H1 (cell line): ENCODE measurements around the gene RUVBL2. TPM values are rescaled to one million over a fixed set of nuclear protein-coding genes. Genes with fewer than 3 reads are reported as not detected.

Experiments
- CTCF ChIA-PET: fragments of 300-600 bp; sonication (Branson Sonifier 250); formaldehyde crosslinking; loops from one replicate; lab custom pipeline; 2021; ENCODE audit not compliant: partially characterized antibody; lab: Charles Lee
- POLR2A ChIA-PET: fragments of 300-600 bp; sonication (Branson Sonifier 250); formaldehyde crosslinking; loops from one replicate; lab custom pipeline; 2021; ENCODE audit warnings: inconsistent platforms; ENCODE audit not compliant: partially characterized antibody; lab: Charles Lee
- DNase-seq, 2 experiments: peaks; one replicate each; pipeline versions ENCODE4 v3.0.0 to v3.0.0-alpha.2; 2010 to 2022; ENCODE audit warnings: low spot score in 2 of 2, low read depth in 1 of 2, mixed read lengths in 1 of 2
- FAIRE-seq: peaks from 2 replicates; lab custom pipeline; 2011; peaks lifted over from hg19 to GRCh38; lab: Jason Lieb, UNC
- H2AFZ ChIP-seq: 2 replicates; pipeline ENCODE4 v1.8.1; 2012; ENCODE audit warnings: low read length, inconsistent platforms
- H2AK5ac ChIP-seq: 2 replicates; pipeline ENCODE4 v1.6.1; 2013; ENCODE audit warnings: low read depth, low read length
- H2BK120ac ChIP-seq: replicated peaks from 2 replicates; pipeline ENCODE3; 2013; ENCODE audit warnings: low read depth, low read length, inconsistent platforms
- H2BK12ac ChIP-seq: 2 replicates; pipeline ENCODE4 v1.6.1; 2013; ENCODE audit warnings: low read depth, low read length
- H2BK15ac ChIP-seq: 2 replicates; pipeline ENCODE4 v1.6.1; 2013; ENCODE audit warnings: low read length
- H2BK20ac ChIP-seq: 2 replicates; pipeline ENCODE4 v1.6.1; 2013; ENCODE audit warnings: low read length
- H2BK5ac ChIP-seq: 2 replicates; pipeline ENCODE4 v1.6.1; 2013; ENCODE audit warnings: low read depth, low read length
- H3K14ac ChIP-seq: 2 replicates; pipeline ENCODE4 v1.6.1; 2013; ENCODE audit warnings: inconsistent platforms; ENCODE audit not compliant: insufficient read length
- H3K18ac ChIP-seq: 2 replicates; pipeline ENCODE4 v1.6.1; 2013; ENCODE audit warnings: low read length; ENCODE audit errors: extremely low read depth
- H3K23ac ChIP-seq: 2 replicates; pipeline ENCODE4 v1.6.1; 2013; ENCODE audit warnings: inconsistent platforms; ENCODE audit not compliant: insufficient read length
- H3K23me2 ChIP-seq: 2 replicates; pipeline ENCODE4 v1.6.1; 2013; ENCODE audit warnings: low read depth, low read length
- H3K27ac ChIP-seq: 2 replicates; pipeline ENCODE4 v1.6.1; 2011; ENCODE audit warnings: low read depth, low read length, inconsistent platforms
- H3K27me3 ChIP-seq, 4 experiments: replicated peaks in 1 of 4; 1 replicate in 1 of 4; 2 replicates in 3 of 4; pipeline versions ENCODE4 v1.6.1 to v1.8.1; 2011 to 2013; ENCODE audit warnings: low read length in 3 of 4, mild to moderate bottlenecking in 3 of 4, inconsistent platforms in 2 of 4, mixed read lengths in 2 of 4, moderate library complexity in 1 of 4; ENCODE audit not compliant: control insufficient read depth in 3 of 4, insufficient read depth in 3 of 4; ENCODE audit errors: extremely low read depth in 1 of 4
- H3K36me3 ChIP-seq, 4 experiments: 2 replicates each; pipeline versions ENCODE4 v1.6.1 to v1.8.1; 2011 to 2013; ENCODE audit warnings: mild to moderate bottlenecking in 4 of 4, low read length in 3 of 4, moderate library complexity in 2 of 4, control low read depth in 1 of 4, inconsistent platforms in 1 of 4; ENCODE audit not compliant: insufficient read depth in 4 of 4, control insufficient read depth in 2 of 4
- H3K4ac ChIP-seq: replicated peaks from 2 replicates; pipeline ENCODE3; 2013; ENCODE audit warnings: low read length, low read depth, mixed read lengths, inconsistent platforms; ENCODE audit not compliant: insufficient read length
- H3K4me1 ChIP-seq, 4 experiments: replicated peaks in 1 of 4; 1 replicate in 1 of 4; 2 replicates in 3 of 4; pipeline versions ENCODE4 v1.6.1 to v1.8.1; 2011 to 2013; ENCODE audit warnings: low read length in 3 of 4, inconsistent platforms in 2 of 4, mixed read lengths in 1 of 4; ENCODE audit not compliant: insufficient read depth in 4 of 4, control insufficient read depth in 3 of 4
- H3K4me2 ChIP-seq, 2 experiments: 2 replicates each; pipeline versions ENCODE4 v1.6.1 to v1.8.1; 2011 to 2013; ENCODE audit warnings: low read depth in 2 of 2, low read length in 2 of 2, control low read depth in 1 of 2, inconsistent platforms in 1 of 2, mild to moderate bottlenecking in 1 of 2; ENCODE audit not compliant: insufficient read depth in 1 of 2
- H3K4me3 ChIP-seq, 4 experiments: fragments of 200-600, 300-600 bp in 1 of 4; sonication (generic), shearing (Covaris generic), sonication (Bioruptor Twin) in 1 of 4; 2 replicates each; pipeline versions ENCODE4 v1.5.1 to v1.8.1; 2011 to 2016; ENCODE audit warnings: low read length in 4 of 4, low read depth in 3 of 4, control low read depth in 2 of 4, inconsistent platforms in 2 of 4, mild to moderate bottlenecking in 2 of 4, mixed read lengths in 1 of 4, moderate library complexity in 1 of 4; ENCODE audit not compliant: insufficient read depth in 2 of 4; ENCODE audit errors: extremely low read depth in 1 of 4
- H3K56ac ChIP-seq: replicated peaks from 2 replicates; pipeline ENCODE3; 2013; ENCODE audit warnings: low read depth, mild to moderate bottlenecking, mixed read lengths, low read length, inconsistent platforms; ENCODE audit not compliant: insufficient read length
- H3K79me1 ChIP-seq: 2 replicates; pipeline ENCODE4 v1.6.1; 2013; ENCODE audit warnings: low read depth, low read length, control low read depth
- H3K79me2 ChIP-seq, 2 experiments: 2 replicates each; pipeline versions ENCODE4 v1.6.1 to v1.8.1; 2012 to 2013; ENCODE audit warnings: low read length in 2 of 2, mild to moderate bottlenecking in 2 of 2, inconsistent platforms in 1 of 2; ENCODE audit not compliant: insufficient read depth in 2 of 2, control insufficient read depth in 1 of 2
- H3K9ac ChIP-seq, 4 experiments: replicated peaks in 1 of 4; 1 replicate in 1 of 4; 2 replicates in 3 of 4; pipeline versions ENCODE4 v1.6.1 to v1.8.1; 2011 to 2013; ENCODE audit warnings: low read depth in 3 of 4, low read length in 3 of 4, control low read depth in 2 of 4, mild to moderate bottlenecking in 2 of 4, moderate library complexity in 2 of 4, inconsistent platforms in 1 of 4; ENCODE audit errors: extremely low read depth in 1 of 4
- H3K9me3 ChIP-seq, 2 experiments: 2 replicates each; pipeline versions ENCODE4 v1.6.1 to v1.8.1; 2012 to 2013; ENCODE audit warnings: mild to moderate bottlenecking in 2 of 2, moderate library complexity in 2 of 2, control low read depth in 1 of 2, inconsistent platforms in 1 of 2, low read depth in 1 of 2, low read length in 1 of 2, mixed read lengths in 1 of 2; ENCODE audit not compliant: insufficient read depth in 2 of 2
- H4K20me1 ChIP-seq, 2 experiments: replicated peaks in 1 of 2; 2 replicates each; pipeline versions ENCODE3 to v1.8.1; 2011 to 2013; ENCODE audit warnings: inconsistent platforms in 2 of 2, low read length in 2 of 2, mild to moderate bottlenecking in 1 of 2; ENCODE audit not compliant: insufficient read depth in 2 of 2, control insufficient read depth in 1 of 2
- H4K5ac ChIP-seq: 2 replicates; pipeline ENCODE4 v1.6.1; 2013; ENCODE audit warnings: low read length, low read depth, mixed read lengths, inconsistent platforms; ENCODE audit not compliant: insufficient read length
- H4K8ac ChIP-seq: 2 replicates; pipeline ENCODE4 v1.8.0; 2013; ENCODE audit warnings: mild to moderate bottlenecking, moderate library complexity, low read length, inconsistent platforms; ENCODE audit not compliant: insufficient read depth; ENCODE audit errors: extremely low read depth
- H4K91ac ChIP-seq: replicated peaks from 2 replicates; pipeline ENCODE3; 2013; ENCODE audit warnings: low read length, mixed read lengths, inconsistent platforms; ENCODE audit not compliant: insufficient read length
- ASH2L ChIP-seq: fragments of 200-600, 300-600 bp; sonication (generic); IDR thresholded peaks from one replicate; pipeline ENCODE4 v1.7.1; 2017; ENCODE audit warnings: low read length
- ATF3 ChIP-seq: IDR thresholded peaks from 2 replicates; pipeline ENCODE4 v1.6.1; 2011; ENCODE audit warnings: low read depth, mild to moderate bottlenecking, low read length; ENCODE audit not compliant: insufficient read depth
- BCL11A ChIP-seq, 2 experiments: IDR thresholded peaks; one replicate each; pipeline ENCODE4 v1.6.1; 2011; ENCODE audit warnings: low read depth in 2 of 2, low read length in 2 of 2, mild to moderate bottlenecking in 2 of 2
- CHD1 ChIP-seq: IDR thresholded peaks from 2 replicates; pipeline ENCODE4 v1.6.1; 2012; ENCODE audit warnings: low read depth, low read length, improper control_type of control experiment
- KDM4A ChIP-seq: IDR thresholded peaks from one replicate; pipeline ENCODE4 v1.7.1; 2012; ENCODE audit warnings: low read depth, mild to moderate bottlenecking, moderate library complexity, low read length, inconsistent platforms; ENCODE audit not compliant: severe bottlenecking
- KDM5A ChIP-seq: fragments of 200-600 bp; IDR thresholded peaks from 2 replicates; pipeline ENCODE4 v1.7.1; 2012; ENCODE audit warnings: mild to moderate bottlenecking, low read length, inconsistent platforms, mixed read lengths
- NANOG ChIP-seq: IDR thresholded peaks from 2 replicates; pipeline ENCODE4 v1.6.1; 2011; ENCODE audit warnings: low read length, low read depth, mild to moderate bottlenecking, inconsistent platforms; ENCODE audit not compliant: insufficient read depth, poor library complexity, severe bottlenecking
- RXRA ChIP-seq: IDR thresholded peaks from 2 replicates; pipeline ENCODE4 v1.6.1; 2011; ENCODE audit warnings: low read depth, mild to moderate bottlenecking, low read length, moderate library complexity; ENCODE audit not compliant: insufficient read depth
- WGBS, 2 experiments: shearing (Covaris generic) in 1 of 2; methylation state at CpG; one replicate each; pipeline versions ENCODE4 v1.1.6 to v1.1.7; 2013 to 2015; ENCODE audit warnings: low lambda C conversion rate in 2 of 2, mixed read lengths in 2 of 2, inconsistent platforms in 1 of 2, low coverage in 1 of 2, missing lambda C conversion rate in 1 of 2; ENCODE audit not compliant: insufficient replicate concordance in 2 of 2, insufficient coverage in 1 of 2, insufficient read length in 1 of 2; ENCODE audit errors: extremely low coverage in 1 of 2, missing lambda C conversion rate in 1 of 2; 5-methylcytosine and 5-hydroxymethylcytosine counted together
- polyA plus RNA-seq, 7 experiments: library from polyadenylated mRNA; depleted of rRNA in 3 of 7; stranded (reverse) in 5 of 7; unstranded in 2 of 7; fragments of >200 nt in 5 of 7; fragments of 200-250 nt in 2 of 7; gene quantifications; 1 replicate in 5 of 7; 2 replicates in 1 of 7; 4 replicates in 1 of 7; pipeline versions ENCODE4 v1.2.1 to v1.2.3, GENCODE V29; 2011 to 2013; ENCODE audit warnings: missing spikeins in 2 of 7, mixed read lengths in 2 of 7
- total RNA-seq: library from RNA; stranded (reverse); fragmentation: NEBNext Ultra II Directional; extraction: Animal tissue kit (Norgen Biotek cat#: 25700); gene quantifications from 2 replicates; pipeline ENCODE4 v1.2.1, GENCODE V29; 2021

RUVBL2 gene
- total and polyA plus RNA-seq, 2 of the 8 experiments (the other 6 are each of a cell fraction or from before 2014, with no cell fraction given) = 152 to 247 TPM

- no peak overlapping the region for H4K8ac ChIP-seq
- no peak overlapping the region for H3K4ac ChIP-seq
- H3K9ac ChIP-seq = no peak overlapping the region
- H3K27me3 ChIP-seq = peaks cover 0 to 15% (median 9%) of the 10 kb centered on the region in 4 experiments; a peak in 5 of 7 replicates
- peaks cover 6% of the 10 kb centered on the region; the same call in 1 of the 2 replicates for H3K23me2 ChIP-seq
- H3K4me1 ChIP-seq = peaks cover 0 to 11% (median 3%) of the 10 kb centered on the region in 4 experiments; a peak in 4 of 7 replicates
- H2AK5ac ChIP-seq = no peak overlapping the region
- no peak overlapping the region for H2BK120ac ChIP-seq
- H3K36me3 ChIP-seq = peaks cover 10 to 31% (median 19%) of the 10 kb centered on the region in 4 experiments; a peak in 7 of 8 replicates
- no peak overlapping the region for H3K14ac ChIP-seq
- H2BK5ac ChIP-seq = no peak overlapping the region
- no peak overlapping the region for H3K56ac ChIP-seq
- CTCF ChIA-PET = interaction anchor here (0.7 to 3.1 kb wide), 4 partner anchors 10 to 21 kb away, joined by 3 to 43 read pairs (median 4); partner anchors contain the start of genes CGB2, GYS1 and RUVBL2
- H3K4me2 ChIP-seq = no peak overlapping the region
- no peak overlapping the region for H3K23ac ChIP-seq
- FAIRE-seq = no peak
- H4K5ac ChIP-seq = no peak overlapping the region
- H3K79me2 ChIP-seq = no peaks in the 10 kb centered on the region
- H2AFZ ChIP-seq = no peak overlapping the region
- H3K18ac ChIP-seq = no peak overlapping the region
- H2BK12ac ChIP-seq = no peak overlapping the region
- H3K79me1 ChIP-seq = no peaks in the 10 kb centered on the region
- WGBS, 2 experiments = 89% methylated on average over 32 of the region's 32 CpGs; no CpG with 5 or more reads in 1 of the 2 experiments
- no peak overlapping the region for H2BK15ac ChIP-seq
- peaks cover 3 to 5% of the 10 kb centered on the region in 2 experiments for H4K20me1 ChIP-seq
- no peak overlapping the region for H2BK20ac ChIP-seq
- no peak overlapping the region for H3K4me3 ChIP-seq
- H4K91ac ChIP-seq = no peak overlapping the region
- POLR2A ChIA-PET = interaction anchor here (0.6 to 1.3 kb wide), 5 partner anchors 9 to 55 kb away, joined by 3 to 4 read pairs (median 3); no protein-coding TSS in a partner anchor
- DNase-seq = no peak
- H3K27ac ChIP-seq = no peak overlapping the region
- H3K9me3 ChIP-seq = no peaks in the 10 kb centered on the region
- TF ChIP-seq NANOG (no peak), ATF3 (no peak), KDM5A (no peak), KDM4A (no peak), RXRA (no peak), ASH2L (no peak), BCL11A (IDR thresholded peaks at IDR 0.05; ENCODE audit: low read depth in 2 of 2, low read length in 2 of 2) (no peak), CHD1 (no peak)
Measured at GRCh38 chr19:49014123-49014869, 20.6 kb downstream of the RUVBL2 start.
